ENCODE results near the gene DPP6.
"Not testable (repeated sequence)": the region's sequence is repeated elsewhere in the genome, so short reads cannot be mapped to it uniquely, and the experiment has no call there.

The DPP6 gene

DNA sequence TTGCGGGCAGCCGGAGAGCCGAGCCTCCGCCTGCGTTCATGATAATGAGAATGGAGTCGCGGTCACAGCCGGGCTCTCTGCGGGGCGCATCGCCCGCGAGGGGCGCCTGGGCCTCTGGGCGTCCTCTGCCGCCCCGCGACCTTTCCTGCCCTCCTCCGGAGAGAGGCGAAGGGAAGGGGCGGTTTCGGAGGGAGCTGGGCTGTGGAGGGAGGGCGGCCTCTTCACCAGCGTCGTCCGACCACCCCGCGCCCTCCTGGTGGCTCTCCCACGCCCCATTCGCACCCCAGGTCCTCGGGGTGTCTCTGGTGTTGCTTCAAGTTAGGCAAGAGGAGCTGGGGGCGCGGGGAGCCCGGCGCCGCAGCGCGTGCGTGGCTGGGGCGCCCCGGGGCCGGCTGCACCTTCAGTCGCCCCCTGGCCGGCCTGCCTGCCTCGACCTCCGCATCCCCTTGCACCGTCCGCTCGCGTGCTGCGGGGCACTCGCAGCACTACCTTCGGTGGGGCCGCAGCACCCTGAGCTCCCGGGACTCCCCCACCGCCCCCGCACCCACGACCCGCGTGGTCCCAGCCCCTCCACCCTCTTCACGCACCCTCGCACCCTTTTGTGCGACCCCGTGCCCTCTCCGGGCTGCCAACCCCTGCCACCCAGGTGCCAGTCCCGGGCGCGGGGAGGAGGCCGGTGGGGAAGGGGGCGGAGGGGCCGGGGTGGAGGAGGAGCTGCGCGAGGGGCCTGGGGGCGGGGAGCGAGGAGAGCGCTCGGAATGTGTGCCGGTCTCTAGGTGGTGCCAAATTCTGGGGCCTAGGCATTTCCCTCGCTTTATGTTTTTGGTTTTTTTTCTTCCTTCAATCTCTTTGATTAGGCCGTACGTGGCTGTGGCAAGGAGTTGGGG is at the start of gene DPP6:
TSS of gene DPP6 (plus strand) at position 756 of the 887 bp plus-strand sequence.
- not testable (repeated sequence) for H3K4me1 ChIP-seq (ENCODE audit: control insufficient read depth, insufficient read depth, low read length); H3K27me3 ChIP-seq (ENCODE audit: control insufficient read depth, insufficient read depth, low read length); H3K27ac ChIP-seq (ENCODE audit: low read depth, low read length); H3K36me3 ChIP-seq (ENCODE audit: control insufficient read depth, insufficient read depth, low read length); H3K9ac ChIP-seq (ENCODE audit: low read depth, low read length); H3K9me3 ChIP-seq (ENCODE audit: control insufficient read depth, insufficient read depth, low read length)
- peak within 1 kb of the TSS; percentile 58 for H3K4me3 ChIP-seq (ENCODE audit: low read depth, low read length)

DNA sequence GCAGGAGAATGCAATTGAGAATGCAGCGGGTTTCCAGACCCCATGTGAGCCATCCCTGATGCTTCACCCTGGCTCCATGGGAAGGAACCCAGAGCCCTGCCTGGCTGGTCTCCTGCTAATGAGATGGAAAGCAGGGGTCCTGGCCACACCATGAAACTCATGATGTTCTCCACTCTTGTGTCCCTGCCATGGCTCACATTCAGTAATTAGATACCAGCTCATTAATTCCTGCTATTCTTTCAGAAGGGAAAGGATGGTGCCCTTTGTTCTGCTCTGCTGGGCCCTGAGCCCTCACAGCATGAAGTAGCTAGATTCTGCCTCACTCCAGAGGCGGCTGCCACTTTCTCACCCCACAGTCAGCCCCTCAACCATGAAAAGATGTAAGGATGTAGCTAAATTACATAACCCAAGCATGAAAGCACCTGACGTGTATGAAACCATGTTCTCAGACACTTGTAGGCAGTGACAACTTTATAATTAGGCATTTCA is 42.7 kb upstream of the DPP6 start:
- H3K9ac ChIP-seq (ENCODE audit: low read depth, low read length); H3K9me3 ChIP-seq (ENCODE audit: control insufficient read depth, insufficient read depth, low read length); H3K4me3 ChIP-seq (ENCODE audit: low read depth, low read length); H3K4me1 ChIP-seq (ENCODE audit: control insufficient read depth, insufficient read depth, low read length); H3K36me3 ChIP-seq (ENCODE audit: control insufficient read depth, insufficient read depth, low read length); H3K27me3 ChIP-seq (ENCODE audit: control insufficient read depth, insufficient read depth, low read length); H3K27ac ChIP-seq (ENCODE audit: low read depth, low read length): not testable (repeated sequence)

DNA sequence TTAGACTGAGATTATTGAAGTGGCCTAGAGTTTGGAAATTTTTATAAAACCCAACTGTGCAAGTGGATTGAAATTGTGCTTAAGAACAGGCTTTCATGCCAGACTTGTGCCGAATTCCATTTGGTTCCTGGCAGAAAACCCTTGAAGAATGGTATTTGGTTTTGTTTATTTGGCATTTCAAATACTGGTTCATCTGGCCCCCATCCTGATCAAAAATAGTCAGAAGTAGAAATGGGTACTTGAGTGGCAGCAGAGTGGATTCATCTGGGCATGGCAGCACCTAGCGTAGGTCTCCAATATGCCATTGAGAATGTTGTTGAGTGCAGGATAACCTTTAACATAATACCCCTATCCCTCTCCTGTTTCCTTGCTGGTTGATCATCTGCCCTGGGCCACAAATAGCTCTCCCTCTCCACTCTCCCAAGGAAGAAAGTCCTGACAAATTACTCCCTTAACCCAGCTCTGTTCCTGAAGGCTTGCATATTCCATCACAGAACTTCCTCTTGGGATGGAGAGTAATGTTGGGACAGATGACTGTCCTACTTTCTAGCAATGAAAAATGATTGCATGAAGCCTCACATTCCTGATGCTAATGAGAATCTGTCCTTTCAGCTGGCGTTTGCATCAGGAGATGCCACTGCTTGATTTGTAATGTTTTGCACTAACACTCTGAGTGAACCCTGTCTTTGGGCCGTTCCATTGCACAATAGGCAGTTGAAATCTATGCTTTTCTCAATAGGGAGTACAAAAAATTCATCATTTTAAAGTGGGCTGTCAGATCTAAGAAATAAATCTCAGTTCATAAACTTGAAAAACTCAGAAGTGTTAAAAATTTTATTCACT is 41.3 kb upstream of the DPP6 start:
- H3K27ac ChIP-seq (ENCODE audit: low read depth, low read length); H3K4me1 ChIP-seq (ENCODE audit: control insufficient read depth, insufficient read depth, low read length); H3K4me3 ChIP-seq (ENCODE audit: low read depth, low read length); H3K27me3 ChIP-seq (ENCODE audit: control insufficient read depth, insufficient read depth, low read length); H3K9ac ChIP-seq (ENCODE audit: low read depth, low read length); H3K36me3 ChIP-seq (ENCODE audit: control insufficient read depth, insufficient read depth, low read length); H3K9me3 ChIP-seq (ENCODE audit: control insufficient read depth, insufficient read depth, low read length): not testable (repeated sequence)

DNA sequence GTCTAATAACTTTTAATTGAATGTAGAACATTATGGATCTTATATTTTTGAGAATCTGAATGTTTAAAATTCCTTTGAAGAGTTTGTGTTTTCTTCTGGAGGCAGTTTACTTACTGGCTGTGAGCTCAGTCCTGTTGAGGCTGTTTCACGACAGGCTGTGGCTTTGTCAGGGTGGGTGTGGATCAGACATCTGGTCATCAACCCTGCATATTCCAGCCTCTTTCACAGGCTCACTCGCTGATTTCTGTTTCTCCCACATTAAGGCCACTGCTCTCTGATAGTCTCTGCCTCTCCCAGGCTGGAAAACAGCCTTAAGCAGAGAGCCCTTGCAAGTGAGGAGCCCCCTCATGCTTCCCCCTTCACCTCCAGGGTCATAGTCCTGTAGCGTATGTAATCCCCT is 39.4 kb upstream of the DPP6 start:
- not testable (repeated sequence) for H3K4me3 ChIP-seq (ENCODE audit: low read depth, low read length); H3K27ac ChIP-seq (ENCODE audit: low read depth, low read length); H3K9ac ChIP-seq (ENCODE audit: low read depth, low read length)

DNA sequence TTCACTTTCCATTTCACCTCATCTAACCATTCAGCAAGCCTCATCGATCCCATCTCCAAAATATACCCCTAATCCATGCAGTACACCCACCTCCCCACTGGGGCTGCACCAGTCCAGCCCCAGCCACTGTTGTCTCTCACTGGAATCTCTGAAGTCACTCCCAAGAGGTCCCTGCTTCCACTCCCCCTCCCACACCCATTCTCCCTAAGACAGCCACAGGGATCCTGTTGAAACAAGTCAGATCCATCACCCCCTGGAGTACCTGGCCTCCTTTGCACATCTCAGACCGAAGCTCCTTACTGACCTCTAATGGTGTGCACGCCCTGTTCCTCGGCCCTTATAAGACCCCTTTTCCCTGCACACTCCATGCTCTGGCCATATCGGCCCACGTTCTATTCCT is 36.6 kb upstream of the DPP6 start:
- H3K9me3 ChIP-seq (ENCODE audit: control insufficient read depth, insufficient read depth, low read length); H3K27me3 ChIP-seq (ENCODE audit: control insufficient read depth, insufficient read depth, low read length); H3K4me1 ChIP-seq (ENCODE audit: control insufficient read depth, insufficient read depth, low read length); H3K36me3 ChIP-seq (ENCODE audit: control insufficient read depth, insufficient read depth, low read length); H3K27ac ChIP-seq (ENCODE audit: low read depth, low read length); H3K4me3 ChIP-seq (ENCODE audit: low read depth, low read length); H3K9ac ChIP-seq (ENCODE audit: low read depth, low read length): not testable (repeated sequence)

More for the DNA sequence above, 39.4 kb upstream of the DPP6 start:
- not testable (repeated sequence) for H3K27me3 ChIP-seq (ENCODE audit: control insufficient read depth, insufficient read depth, low read length); H3K4me1 ChIP-seq (ENCODE audit: control insufficient read depth, insufficient read depth, low read length); H3K9me3 ChIP-seq (ENCODE audit: control insufficient read depth, insufficient read depth, low read length); H3K36me3 ChIP-seq (ENCODE audit: control insufficient read depth, insufficient read depth, low read length)

DNA sequence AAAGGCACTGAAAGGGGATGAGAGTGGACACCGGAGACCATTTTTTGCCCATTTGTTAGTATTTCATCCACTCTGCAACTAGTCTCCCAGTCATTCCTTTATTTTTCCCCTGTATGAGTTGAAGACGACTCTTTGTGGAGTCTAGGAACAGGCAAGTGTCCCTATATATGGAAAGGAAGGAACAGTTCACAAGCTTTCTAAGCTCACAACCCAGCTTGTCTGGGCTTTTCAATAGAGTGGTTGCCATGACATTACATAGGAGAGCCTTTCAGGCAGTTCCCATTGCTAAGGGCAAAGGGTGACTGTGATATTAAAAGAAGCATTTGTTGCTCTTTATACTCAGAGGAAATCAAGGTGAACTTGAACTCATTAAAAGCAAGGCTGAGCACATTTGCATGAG is 33.8 kb upstream of the DPP6 start:
- not testable (repeated sequence) for H3K27ac ChIP-seq (ENCODE audit: low read depth, low read length)

DNA sequence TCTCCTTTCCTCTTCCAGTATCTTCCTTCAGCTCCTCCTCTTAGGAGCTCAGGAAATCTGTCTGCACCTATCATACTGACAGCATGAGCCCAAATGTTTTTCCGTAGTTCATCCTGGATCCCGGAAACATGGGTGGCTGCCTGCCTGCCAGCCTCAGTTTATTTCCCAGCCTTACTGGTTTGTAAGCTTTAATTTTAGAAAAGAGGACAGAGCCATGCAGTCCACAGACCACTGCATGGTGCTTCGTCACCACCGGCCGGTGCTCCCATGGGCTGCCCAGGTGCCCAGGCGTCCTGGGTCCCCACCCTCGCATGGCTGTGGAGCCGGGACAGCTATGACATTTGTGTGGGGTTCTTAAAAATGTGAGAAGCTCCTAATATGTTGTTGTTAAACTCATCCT is 24.4 kb upstream of the DPP6 start:
- not testable (repeated sequence) for H3K9ac ChIP-seq (ENCODE audit: low read depth, low read length); H3K4me1 ChIP-seq (ENCODE audit: control insufficient read depth, insufficient read depth, low read length); H3K27ac ChIP-seq (ENCODE audit: low read depth, low read length); H3K27me3 ChIP-seq (ENCODE audit: control insufficient read depth, insufficient read depth, low read length); H3K36me3 ChIP-seq (ENCODE audit: control insufficient read depth, insufficient read depth, low read length); H3K4me3 ChIP-seq (ENCODE audit: low read depth, low read length); H3K9me3 ChIP-seq (ENCODE audit: control insufficient read depth, insufficient read depth, low read length)

More for the DNA sequence above, 33.8 kb upstream of the DPP6 start:
- not testable (repeated sequence) for H3K27me3 ChIP-seq (ENCODE audit: control insufficient read depth, insufficient read depth, low read length); H3K4me1 ChIP-seq (ENCODE audit: control insufficient read depth, insufficient read depth, low read length); H3K36me3 ChIP-seq (ENCODE audit: control insufficient read depth, insufficient read depth, low read length); H3K4me3 ChIP-seq (ENCODE audit: low read depth, low read length); H3K9ac ChIP-seq (ENCODE audit: low read depth, low read length); H3K9me3 ChIP-seq (ENCODE audit: control insufficient read depth, insufficient read depth, low read length)

DNA sequence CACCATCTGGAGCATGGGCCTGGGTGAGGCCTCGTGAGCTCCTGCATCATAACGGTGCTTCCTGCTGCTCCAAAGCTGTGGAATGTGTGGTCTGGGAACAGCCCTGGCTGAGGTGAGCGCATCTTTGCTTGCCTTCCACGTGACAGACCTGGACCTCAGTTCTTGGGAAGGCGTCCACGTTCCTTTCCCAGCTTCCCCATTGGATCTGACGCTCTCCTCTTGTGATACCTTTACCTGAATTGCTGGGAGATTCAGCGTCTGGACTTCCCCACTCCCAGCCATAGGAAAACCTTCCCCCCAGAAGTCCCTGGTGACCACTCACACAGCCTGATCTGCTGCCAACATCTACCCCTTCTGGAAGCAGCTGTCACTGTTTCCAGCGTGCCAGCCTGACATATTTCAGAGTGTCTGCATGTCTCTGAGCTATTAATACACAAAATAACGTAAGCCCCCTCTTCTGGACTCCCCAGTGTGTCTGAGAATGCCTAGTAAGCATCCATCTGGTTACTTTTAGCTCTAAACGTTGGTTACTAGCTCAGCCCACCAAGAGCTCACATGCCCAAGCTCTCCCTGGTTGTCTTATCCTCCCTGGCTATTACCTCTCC is 21.6 kb upstream of the DPP6 start:
- not testable (repeated sequence) for H3K4me1 ChIP-seq (ENCODE audit: control insufficient read depth, insufficient read depth, low read length); H3K4me3 ChIP-seq (ENCODE audit: low read depth, low read length); H3K36me3 ChIP-seq (ENCODE audit: control insufficient read depth, insufficient read depth, low read length); H3K9ac ChIP-seq (ENCODE audit: low read depth, low read length); H3K27me3 ChIP-seq (ENCODE audit: control insufficient read depth, insufficient read depth, low read length); H3K27ac ChIP-seq (ENCODE audit: low read depth, low read length); H3K9me3 ChIP-seq (ENCODE audit: control insufficient read depth, insufficient read depth, low read length)

DNA sequence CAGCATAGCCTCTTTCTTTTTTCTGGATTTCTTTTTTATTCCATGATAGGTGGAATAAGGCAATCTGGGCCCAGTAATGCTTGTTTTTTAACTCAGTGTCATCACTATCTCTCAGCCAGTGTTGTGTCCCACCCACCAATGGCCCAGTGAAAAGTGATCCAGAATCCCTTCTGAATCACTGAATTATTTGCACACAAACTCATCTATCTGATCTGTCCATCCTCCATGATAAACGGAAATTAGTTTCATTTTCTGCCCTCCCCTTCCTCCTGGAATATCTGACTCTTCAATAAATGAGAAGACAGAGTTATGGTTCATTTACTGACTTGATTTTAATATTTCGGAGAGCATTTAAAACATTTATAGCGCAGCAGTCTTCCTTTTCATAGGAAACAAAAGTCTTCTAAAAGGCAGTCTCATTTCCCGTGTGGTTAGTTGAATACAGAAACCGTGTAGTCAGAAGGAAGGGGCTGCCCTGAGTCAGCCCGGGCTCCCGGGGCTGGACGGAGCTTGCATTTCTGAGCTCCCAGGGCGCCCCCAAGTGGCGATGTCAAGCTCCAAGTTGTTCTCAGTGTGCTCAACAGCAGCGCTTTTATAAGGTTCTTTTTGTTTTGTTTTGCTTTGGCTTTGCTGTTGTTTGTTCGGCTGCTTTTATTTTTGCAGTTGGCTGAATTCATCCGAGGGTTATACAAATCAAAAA is 12.6 kb upstream of the DPP6 start:
- H3K9me3 ChIP-seq (ENCODE audit: control insufficient read depth, insufficient read depth, low read length); H3K4me1 ChIP-seq (ENCODE audit: control insufficient read depth, insufficient read depth, low read length); H3K27me3 ChIP-seq (ENCODE audit: control insufficient read depth, insufficient read depth, low read length); H3K4me3 ChIP-seq (ENCODE audit: low read depth, low read length); H3K27ac ChIP-seq (ENCODE audit: low read depth, low read length); H3K9ac ChIP-seq (ENCODE audit: low read depth, low read length); H3K36me3 ChIP-seq (ENCODE audit: control insufficient read depth, insufficient read depth, low read length): not testable (repeated sequence)

DNA sequence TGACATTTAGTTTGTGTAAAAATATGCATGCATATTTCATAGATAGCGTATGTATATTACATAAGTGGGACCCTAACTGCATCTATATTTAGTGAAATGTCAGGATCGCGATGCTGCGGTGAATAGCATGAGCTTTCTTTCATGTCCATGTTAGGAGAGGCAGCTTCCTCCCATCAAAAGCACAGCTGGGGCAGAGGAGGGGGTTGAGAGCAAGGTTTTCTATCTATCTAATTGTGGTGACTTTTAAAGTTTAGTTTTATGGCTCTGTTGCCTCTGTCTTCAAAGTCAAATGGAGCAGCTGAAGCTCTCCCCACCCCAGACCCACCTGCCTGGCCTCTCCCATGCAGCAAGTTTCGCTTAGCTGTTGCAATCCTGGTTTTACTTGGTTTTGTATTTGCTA is 1.8 kb upstream of the DPP6 start:
- H3K4me1 ChIP-seq (ENCODE audit: control insufficient read depth, insufficient read depth, low read length); H3K4me3 ChIP-seq (ENCODE audit: low read depth, low read length); H3K27ac ChIP-seq (ENCODE audit: low read depth, low read length); H3K9me3 ChIP-seq (ENCODE audit: control insufficient read depth, insufficient read depth, low read length); H3K9ac ChIP-seq (ENCODE audit: low read depth, low read length); H3K36me3 ChIP-seq (ENCODE audit: control insufficient read depth, insufficient read depth, low read length); H3K27me3 ChIP-seq (ENCODE audit: control insufficient read depth, insufficient read depth, low read length): not testable (repeated sequence)
